OCI-LY7 (cell line): ENCODE measurements around the gene NR2E1. TPM values are rescaled to one million over a fixed set of nuclear protein-coding genes. Genes with fewer than 3 reads are reported as not detected.

Source experiments
- BruUV-seq: library from RNA; stranded (reverse); fragments of 400-500 nt; replicated peaks from 2 replicates; lab custom pipeline; 2021; lab: Mats Ljungman, UMichigan
- CTCF ChIA-PET: fragments of 300-600 bp; sonication (Branson Sonifier 250); formaldehyde crosslinking; loops from one replicate; lab custom pipeline; 2022; ENCODE audit warnings: antibody characterized with exemption; ENCODE audit not compliant: unreplicated experiment; lab: Charles Lee
- POLR2A ChIA-PET: fragments of 300-600 bp; sonication (Branson Sonifier 250); formaldehyde crosslinking; loops from one replicate; lab custom pipeline; 2022; ENCODE audit warnings: antibody characterized with exemption; lab: Charles Lee
- DNase-seq: peaks from one replicate; pipeline ENCODE4 v3.0.0-alpha.2; 2015; ENCODE audit warnings: low spot score
- H2AFZ ChIP-seq: fragments of 200-600 bp; sonication (generic), shearing (Covaris generic); 2 replicates; pipeline ENCODE4 v1.6.1; 2014; ENCODE audit warnings: mild to moderate bottlenecking, antibody characterized with exemption, low read length, moderate library complexity
- H3K27ac ChIP-seq: fragments of 200-600 bp; sonication (generic); 2 replicates; pipeline ENCODE4 v1.5.1; 2014; ENCODE audit warnings: mixed run types, low read depth, mild to moderate bottlenecking, moderate library complexity, low read length, inconsistent platforms; ENCODE audit not compliant: poor library complexity, severe bottlenecking
- H3K36me3 ChIP-seq: fragments of 200-600 bp; sonication (generic); 2 replicates; pipeline ENCODE4 v1.6.1; 2014; ENCODE audit warnings: mild to moderate bottlenecking, antibody characterized with exemption, low read length, moderate library complexity, mixed read lengths; ENCODE audit not compliant: insufficient read depth
- H3K4me1 ChIP-seq: fragments of 200-600 bp; sonication (generic); 2 replicates; pipeline ENCODE4 v1.5.1; 2014; ENCODE audit warnings: mild to moderate bottlenecking, low read length; ENCODE audit not compliant: insufficient read depth, poor library complexity, severe bottlenecking
- H3K4me2 ChIP-seq: fragments of 200-600 bp; sonication (generic); 2 replicates; pipeline ENCODE4 v1.6.1; 2014; ENCODE audit warnings: mild to moderate bottlenecking, low read length
- H3K4me3 ChIP-seq: fragments of 200-600 bp; sonication (generic); 2 replicates; pipeline ENCODE4 v1.5.1; 2014; ENCODE audit warnings: mild to moderate bottlenecking, low read depth, low read length; ENCODE audit not compliant: poor library complexity, severe bottlenecking
- H3K79me2 ChIP-seq: fragments of 200-600 bp; sonication (generic); 2 replicates; pipeline ENCODE4 v1.6.1; 2016; ENCODE audit warnings: low read depth, mild to moderate bottlenecking, low read length, moderate library complexity, mixed read lengths; ENCODE audit not compliant: insufficient read depth
- H3K9me2 ChIP-seq: fragments of 200-600 bp; sonication (generic); 2 replicates; pipeline ENCODE4 v1.6.1; 2016; ENCODE audit warnings: mild to moderate bottlenecking, low read length, mixed read lengths; ENCODE audit not compliant: insufficient read depth
- H3K9me3 ChIP-seq: fragments of 200-600 bp; sonication (generic); 2 replicates; pipeline ENCODE4 v1.6.1; 2014; ENCODE audit warnings: mild to moderate bottlenecking, mixed run types, low read length, mixed read lengths
- H4K20me1 ChIP-seq: fragments of 200-600 bp; sonication (generic); 2 replicates; pipeline ENCODE4 v1.6.1; 2014; ENCODE audit warnings: mild to moderate bottlenecking, antibody characterized with exemption, low read length, moderate library complexity, mixed read lengths; ENCODE audit not compliant: insufficient read depth
- CTCF ChIP-seq: fragments of 200-600 bp; sonication (generic); conservative IDR thresholded peaks from 2 replicates; pipeline ENCODE4 v1.5.1; 2014; ENCODE audit warnings: mild to moderate bottlenecking, antibody characterized with exemption, low read length, moderate library complexity, mixed read lengths
- EZH2phosphoT487 ChIP-seq: fragments of 200-600 bp; sonication (generic); IDR thresholded peaks from 2 replicates; pipeline ENCODE4 v1.6.1; 2018; ENCODE audit warnings: low read depth, borderline replicate concordance, mild to moderate bottlenecking, mixed run types, antibody characterized with exemption, low read length, moderate library complexity, mixed read lengths
- intact Hi-C: fragments of 100-400 bp; cut with micrococcal nuclease; formaldehyde crosslinking; loops from one replicate; pipeline ENCODE4 v1.10.0; 2022; ENCODE audit not compliant: unreplicated experiment
- total RNA-seq, 2 experiments: library from RNA; depleted of rRNA in 1 of 2; stranded (reverse); fragments of >200 nt in 1 of 2; shearing (Covaris generic) in 1 of 2; gene quantifications; 2 replicates each; pipeline ENCODE4 v1.2.3, GENCODE V29; 2014 to 2022

Gene NR2E1
- total RNA-seq, 2 experiments from 2014 or later, result not detected

- ChIA-PET POLR2A (interaction anchor here (0.6 to 1.4 kb wide), 3 partner anchors 10 to 1573 kb away, joined by 3 to 5 read pairs (median 4); no protein-coding TSS in a partner anchor), CTCF (no interaction called here)
- Histone ChIP-seq H3K9me3 (no peaks in the 10 kb centered on the region), H3K4me2 (no peak overlapping the region), H2AFZ (no peak overlapping the region), H3K4me3 (no peak overlapping the region), H4K20me1 (no peaks in the 10 kb centered on the region), H3K27ac (no peak overlapping the region), H3K9me2 (no peaks in the 10 kb centered on the region), H3K4me1 (peaks cover 4% of the 10 kb centered on the region), H3K79me2 (no peaks in the 10 kb centered on the region), H3K36me3 (no peaks in the 10 kb centered on the region)
- no peak for TF ChIP-seq EZH2phosphoT487
- no peak for TF ChIP-seq CTCF
- intact Hi-C loops, result no loop called here
- peak; percentile 12 for DNase-seq
- no TSS peak for BruUV-seq
Measured at GRCh38 chr6:108142240-108142639, 23.6 kb upstream of the NR2E1 start.

- no peak for TF ChIP-seq EZH2phosphoT487
- no peak for TF ChIP-seq CTCF
- H3K4me3 ChIP-seq, result no peak overlapping the region
- no peaks in the 10 kb centered on the region for H3K9me2 ChIP-seq
- no peaks in the 10 kb centered on the region for H4K20me1 ChIP-seq
- no peak overlapping the region for H2AFZ ChIP-seq
- ChIA-PET POLR2A (no interaction called here), CTCF (no interaction called here)
- H3K4me1 ChIP-seq, result peaks cover 4% of the 10 kb centered on the region
- intact Hi-C loops, result no loop called here
- no peak overlapping the region for H3K4me2 ChIP-seq
- no peaks in the 10 kb centered on the region for H3K36me3 ChIP-seq
- no TSS peak for BruUV-seq
- no peaks in the 10 kb centered on the region for H3K9me3 ChIP-seq
- no peaks in the 10 kb centered on the region for H3K79me2 ChIP-seq
- DNase-seq, result no peak
- no peak overlapping the region for H3K27ac ChIP-seq
Measured at GRCh38 chr6:108145639-108146038, 20.2 kb upstream of the NR2E1 start.

GRCh38 chr6:108152446-108152845 is 13.4 kb upstream of the NR2E1 start:
- no peaks in the 10 kb centered on the region for H3K9me2 ChIP-seq
- no TSS peak for BruUV-seq
- no peaks in the 10 kb centered on the region for H4K20me1 ChIP-seq
- TF ChIP-seq EZH2phosphoT487 (no peak), CTCF (no peak)
- H3K27ac ChIP-seq, result no peak overlapping the region
- no peaks in the 10 kb centered on the region for H3K79me2 ChIP-seq
- no peaks in the 10 kb centered on the region for H3K4me1 ChIP-seq
- ChIA-PET POLR2A (interaction anchor here (0.6 to 1.0 kb wide), 2 partner anchors 9 to 20 kb away, joined by 4 to 5 read pairs; no protein-coding TSS in a partner anchor), CTCF (no interaction called here)
- H3K36me3 ChIP-seq, result no peaks in the 10 kb centered on the region
- no peak overlapping the region for H3K4me3 ChIP-seq
- H2AFZ ChIP-seq, result no peak overlapping the region
- no peak overlapping the region for H3K4me2 ChIP-seq
- H3K9me3 ChIP-seq, result no peaks in the 10 kb centered on the region
- intact Hi-C loops, result no loop called here
- DNase-seq, result no peak
